Cardiac muscle cell (in vitro differentiated cells and primary cell): ENCODE results near the gene ZNF777. TPM values are rescaled to one million over a fixed set of nuclear protein-coding genes. Genes with fewer than 3 reads are reported as not detected.
A peak's percentile ranks its signal among the peaks of the same experiment; 100 is the strongest.
"Not testable (repeated sequence)": the region's sequence is repeated elsewhere in the genome, so short reads cannot be mapped to it uniquely, and the experiment has no call there.

ENCODE experiments used
- DNase-seq, 2 donors: peaks; one replicate each; pipeline versions ENCODE4 v3.0.0 to v3.0.0-alpha.2; 2010 to 2017; ENCODE audit warnings: low read depth in 1 of 2, low spot score in 1 of 2
- H3K27ac ChIP-seq: fragments of 200-600 bp; sonication (generic); 2 replicates; pipeline ENCODE4 v1.5.1; 2016
- H3K27me3 ChIP-seq: fragments of 200-600 bp; sonication (generic); 2 replicates; pipeline ENCODE4 v1.6.0; 2016; ENCODE audit warnings: control low read depth
- H3K36me3 ChIP-seq: fragments of 200-600 bp; sonication (generic); 2 replicates; pipeline ENCODE4 v1.5.1; 2016; ENCODE audit warnings: control low read depth
- H3K4me1 ChIP-seq: fragments of 200-600 bp; sonication (generic); 2 replicates; pipeline ENCODE4 v1.8.1; 2017; ENCODE audit warnings: low read depth, mild to moderate bottlenecking, mixed run types
- H3K4me3 ChIP-seq: fragments of 200-600 bp; sonication (generic); 2 replicates; pipeline ENCODE4 v1.5.1; 2016; ENCODE audit warnings: mild to moderate bottlenecking
- H3K9me3 ChIP-seq: fragments of 200-600 bp; sonication (generic); 2 replicates; pipeline ENCODE4 v1.5.1; 2017; ENCODE audit warnings: low read depth, mild to moderate bottlenecking, control low read depth
- CTCF ChIP-seq: IDR thresholded peaks from 2 replicates; pipeline ENCODE4 v1.5.1; 2012; ENCODE audit warnings: low read depth, mild to moderate bottlenecking, low read length
- polyA plus RNA-seq: library from polyadenylated mRNA; unstranded; fragments of >200 nt; fragmentation: Nextera tagmentation; extraction: Ambion mirVana; gene quantifications from 2 replicates; pipeline ENCODE4 v1.2.1, GENCODE V29; 2016
- total RNA-seq: library from RNA; depleted of rRNA; stranded (reverse); fragments of >200 nt; gene quantifications from 2 replicates; pipeline ENCODE4 v1.2.3, GENCODE V29; 2016

ZNF777 gene
- total and polyA plus RNA-seq, 2 experiments from 2014 or later, result 19.5 to 20.0 TPM

- no peak for TF ChIP-seq CTCF
- H3K27me3 ChIP-seq, result no peaks in the 10 kb centered on the region
- no peak overlapping the region for H3K4me3 ChIP-seq
- no peak for DNase-seq
- no peaks in the 10 kb centered on the region for H3K36me3 ChIP-seq
- no peaks in the 10 kb centered on the region for H3K9me3 ChIP-seq
- no peak overlapping the region for H3K27ac ChIP-seq
- no peaks in the 10 kb centered on the region for H3K4me1 ChIP-seq
These were observed 40.9 kb downstream of the ZNF777 start for GRCh38 chr7:149420006-149420405.

- Histone ChIP-seq H3K27me3 (peaks cover 5% of the 10 kb centered on the region), H3K27ac (no peak overlapping the region), H3K4me1 (no peaks in the 10 kb centered on the region), H3K9me3 (no peaks in the 10 kb centered on the region), H3K4me3 (peak overlapping the region; percentile 21), H3K36me3 (no peaks in the 10 kb centered on the region)
- no peak for TF ChIP-seq CTCF
- DNase-seq, result peak in 1 of 2 donors; percentile 61
These were observed 45.3 kb downstream of the ZNF777 start for GRCh38 chr7:149415391-149416071.

GRCh38 chr7:149414745-149415390 lies 46.0 kb downstream of the ZNF777 start:
- H3K27me3 ChIP-seq, result peaks cover 5% of the 10 kb centered on the region
- peak; percentile 55 to 84 for DNase-seq
- H3K27ac ChIP-seq, result no peak overlapping the region
- no peaks in the 10 kb centered on the region for H3K4me1 ChIP-seq
- no peaks in the 10 kb centered on the region for H3K9me3 ChIP-seq
- H3K36me3 ChIP-seq, result no peaks in the 10 kb centered on the region
- H3K4me3 ChIP-seq, result peak overlapping the region; percentile 21
- TF ChIP-seq CTCF, result no peak

- Histone ChIP-seq H3K27ac (no peak overlapping the region), H3K9me3 (no peaks in the 10 kb centered on the region), H3K36me3 (no peaks in the 10 kb centered on the region), H3K4me1 (no peaks in the 10 kb centered on the region), H3K27me3 (peaks cover 5% of the 10 kb centered on the region), H3K4me3 (no peak overlapping the region)
- peak in 1 of 2 donors; percentile 11 for DNase-seq
- TF ChIP-seq CTCF, result no peak
These were observed 46.7 kb downstream of the ZNF777 start for GRCh38 chr7:149414171-149414570.

- not testable (repeated sequence) for H3K9me3 ChIP-seq, H3K27ac ChIP-seq, DNase-seq, H3K36me3 ChIP-seq, H3K4me3 ChIP-seq, H3K27me3 ChIP-seq, H3K4me1 ChIP-seq
These were observed 47.8 kb downstream of the ZNF777 start for GRCh38 chr7:149413083-149413482.

GRCh38 chr7:149409895-149410294 lies 51.0 kb downstream of the ZNF777 start:
- no peak overlapping the region for H3K27ac ChIP-seq
- no peaks in the 10 kb centered on the region for H3K4me1 ChIP-seq
- DNase-seq, result no peak
- H3K27me3 ChIP-seq, result peaks cover 5% of the 10 kb centered on the region
- no peak overlapping the region for H3K4me3 ChIP-seq
- H3K9me3 ChIP-seq, result no peaks in the 10 kb centered on the region
- H3K36me3 ChIP-seq, result no peaks in the 10 kb centered on the region
- TF ChIP-seq CTCF, result no peak
